ENCODE data around the gene RND3.

DNA sequence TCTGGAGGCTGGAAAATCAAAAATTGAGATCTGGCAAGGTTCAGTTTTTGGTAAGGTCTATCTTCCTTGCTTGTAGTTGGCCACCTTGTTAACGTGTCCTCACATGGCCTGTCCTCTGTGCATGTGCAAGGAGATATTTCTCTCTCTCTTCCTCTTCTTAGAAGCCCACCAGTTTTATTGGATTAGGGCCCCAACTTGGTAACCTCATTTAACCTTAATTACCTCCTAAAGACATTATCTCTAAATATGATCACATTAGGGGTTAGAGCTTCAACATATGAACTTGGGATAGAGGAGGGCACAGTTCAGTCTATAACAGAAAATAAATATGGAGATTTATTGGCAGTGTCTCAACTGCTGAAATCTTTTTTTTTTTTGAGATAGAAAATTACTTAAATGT lies 19.6 kb upstream of the RND3 start:
- TF ChIP-seq, protein P1, sequence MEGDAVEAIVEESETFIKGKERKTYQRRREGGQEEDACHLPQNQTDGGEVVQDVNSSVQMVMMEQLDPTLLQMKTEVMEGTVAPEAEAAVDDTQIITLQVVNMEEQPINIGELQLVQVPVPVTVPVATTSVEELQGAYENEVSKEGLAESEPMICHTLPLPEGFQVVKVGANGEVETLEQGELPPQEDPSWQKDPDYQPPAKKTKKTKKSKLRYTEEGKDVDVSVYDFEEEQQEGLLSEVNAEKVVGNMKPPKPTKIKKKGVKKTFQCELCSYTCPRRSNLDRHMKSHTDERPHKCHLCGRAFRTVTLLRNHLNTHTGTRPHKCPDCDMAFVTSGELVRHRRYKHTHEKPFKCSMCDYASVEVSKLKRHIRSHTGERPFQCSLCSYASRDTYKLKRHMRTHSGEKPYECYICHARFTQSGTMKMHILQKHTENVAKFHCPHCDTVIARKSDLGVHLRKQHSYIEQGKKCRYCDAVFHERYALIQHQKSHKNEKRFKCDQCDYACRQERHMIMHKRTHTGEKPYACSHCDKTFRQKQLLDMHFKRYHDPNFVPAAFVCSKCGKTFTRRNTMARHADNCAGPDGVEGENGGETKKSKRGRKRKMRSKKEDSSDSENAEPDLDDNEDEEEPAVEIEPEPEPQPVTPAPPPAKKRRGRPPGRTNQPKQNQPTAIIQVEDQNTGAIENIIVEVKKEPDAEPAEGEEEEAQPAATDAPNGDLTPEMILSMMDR (IDR thresholded peaks at IDR 0.05 in 4 of 5, conservative IDR thresholded peaks at IDR 0.05 in 1 of 5) = no peak
- no peak for TF ChIP-seq POLR2A (IDR thresholded peaks at IDR 0.05)

All from gastrocnemius medialis (tissue), 4 donors.